GM15510 (cell line): Measurements from ENCODE around the gene NUMBL.

Experiments used
- POLR2A ChIP-seq: IDR thresholded peaks from 3 replicates; pipeline ENCODE4 v1.6.1; 2011; ENCODE audit warnings: borderline replicate concordance; ENCODE audit not compliant: insufficient read length; ENCODE audit errors: extremely low read depth

NUMBL gene

GRCh38 chr19:40686882-40687524 is 3.4 kb downstream of the NUMBL start:
- no peak for TF ChIP-seq POLR2A

- TF ChIP-seq POLR2A = no peak
Observed at GRCh38 chr19:40685563-40685962, 4.9 kb downstream of the NUMBL start.

GRCh38 chr19:40685016-40685526 is 5.4 kb downstream of the NUMBL start:
- no peak for TF ChIP-seq POLR2A

- no peak for TF ChIP-seq POLR2A
Observed at GRCh38 chr19:40684280-40684679, 6.2 kb downstream of the NUMBL start.

- no peak for TF ChIP-seq POLR2A
Observed at GRCh38 chr19:40683437-40683836, 7.0 kb downstream of the NUMBL start.

GRCh38 chr19:40682431-40682964 is 8.0 kb downstream of the NUMBL start:
- TF ChIP-seq POLR2A = no peak

- no peak for TF ChIP-seq POLR2A
Observed at GRCh38 chr19:40681039-40681438, 9.4 kb downstream of the NUMBL start.

- TF ChIP-seq POLR2A = no peak
Observed at GRCh38 chr19:40677156-40677555, 13.3 kb downstream of the NUMBL start.

GRCh38 chr19:40674291-40674690 is 16.2 kb downstream of the NUMBL start:
- no peak for TF ChIP-seq POLR2A

GRCh38 chr19:40673397-40673796 is 17.1 kb downstream of the NUMBL start:
- no peak for TF ChIP-seq POLR2A

GRCh38 chr19:40672573-40673299 is 17.7 kb downstream of the NUMBL start:
- no peak for TF ChIP-seq POLR2A

GRCh38 chr19:40672038-40672437 is 18.4 kb downstream of the NUMBL start:
- no peak for TF ChIP-seq POLR2A

GRCh38 chr19:40671404-40671803 is 19.0 kb downstream of the NUMBL start:
- TF ChIP-seq POLR2A = no peak

- TF ChIP-seq POLR2A = no peak
Observed at GRCh38 chr19:40668991-40669614, 21.3 kb downstream of the NUMBL start.

- TF ChIP-seq POLR2A = no peak
Observed at GRCh38 chr19:40667602-40668001, 22.8 kb downstream of the NUMBL start.
